Neural progenitor cell (in vitro differentiated cells): ENCODE measurements around the gene GPR137B. TPM values are rescaled to one million over a fixed set of nuclear protein-coding genes. Genes with fewer than 3 reads are reported as not detected.

Experiments used
- DNase-seq: peaks from one replicate; pipeline ENCODE4 v3.0.0-alpha.2; 2016; ENCODE audit warnings: low spot score
- H2AFZ ChIP-seq: fragments of 200-600 bp; sonication (generic); replicated peaks from 2 replicates; pipeline ENCODE4 v1.6.1; 2016; ENCODE audit warnings: antibody characterized with exemption
- H3F3A ChIP-seq: fragments of 200-600 bp; sonication (generic); 2 replicates; pipeline ENCODE4 v1.6.1; 2016; ENCODE audit warnings: antibody characterized with exemption, low read depth
- H3K27ac ChIP-seq: fragments of 200-600 bp; sonication (generic); 2 replicates; pipeline ENCODE4 v1.5.1; 2016; ENCODE audit warnings: mild to moderate bottlenecking
- H3K27me3 ChIP-seq: fragments of 200-600 bp; sonication (generic); 2 replicates; pipeline ENCODE4 v1.6.1; 2016; ENCODE audit warnings: mild to moderate bottlenecking, moderate library complexity
- H3K36me3 ChIP-seq: fragments of 200-600 bp; sonication (generic); 2 replicates; pipeline ENCODE4 v1.5.1; 2016
- H3K4me1 ChIP-seq: fragments of 200-600 bp; sonication (generic); 2 replicates; pipeline ENCODE4 v1.6.1; 2016; ENCODE audit warnings: mixed run types
- H3K4me2 ChIP-seq: fragments of 200-600 bp; sonication (generic); 2 replicates; pipeline ENCODE4 v1.6.1; 2016
- H3K4me3 ChIP-seq: fragments of 200-600 bp; sonication (generic); 2 replicates; pipeline ENCODE4 v1.5.1; 2016
- H3K79me2 ChIP-seq: fragments of 200-600 bp; sonication (generic); 2 replicates; pipeline ENCODE4 v1.6.1; 2016; ENCODE audit warnings: low read depth
- H3K9ac ChIP-seq: fragments of 200-600 bp; sonication (generic); 2 replicates; pipeline ENCODE4 v1.6.1; 2016
- H3K9me3 ChIP-seq: fragments of 200-600 bp; sonication (generic); 2 replicates; pipeline ENCODE4 v1.5.1; 2016; ENCODE audit warnings: low read depth
- H4K20me1 ChIP-seq: fragments of 200-600 bp; sonication (generic); 2 replicates; pipeline ENCODE4 v1.6.1; 2016; ENCODE audit warnings: low read depth
- H3K27ac Mint-ChIP-seq: 3 replicates; pipeline ENCODE4 v1.8.0; 2021; ENCODE audit warnings: mixed read lengths
- H3K27me3 Mint-ChIP-seq: 2 replicates; pipeline ENCODE4 v1.8.0; 2022; ENCODE audit warnings: low read depth, mild to moderate bottlenecking, inconsistent platforms, moderate library complexity, mixed read lengths; ENCODE audit not compliant: insufficient read depth
- H3K36me3 Mint-ChIP-seq: 3 replicates; pipeline ENCODE4 v1.8.0; 2021; ENCODE audit warnings: mixed read lengths
- H3K4me1 Mint-ChIP-seq: 3 replicates; pipeline ENCODE4 v1.8.0; 2021; ENCODE audit warnings: mixed read lengths
- H3K4me3 Mint-ChIP-seq: 3 replicates; pipeline ENCODE4 v1.8.0; 2021; ENCODE audit warnings: mild to moderate bottlenecking, moderate library complexity, mixed read lengths
- H3K9me3 Mint-ChIP-seq: 3 replicates; pipeline ENCODE4 v1.8.0; 2020; ENCODE audit warnings: mixed read lengths
- CTCF ChIP-seq: fragments of 200-600 bp; sonication (generic); IDR thresholded peaks from 2 replicates; pipeline ENCODE4 v1.5.1; 2017; ENCODE audit warnings: antibody characterized with exemption, mild to moderate bottlenecking
- EZH2 ChIP-seq: fragments of 200-600 bp; sonication (generic); IDR thresholded peaks from 2 replicates; pipeline ENCODE4 v1.6.1; 2017; ENCODE audit warnings: antibody characterized with exemption, mild to moderate bottlenecking, moderate library complexity
- EZH2phosphoT487 ChIP-seq: fragments of 200-600 bp; sonication (generic); IDR thresholded peaks from 2 replicates; pipeline ENCODE4 v1.6.1; 2017; ENCODE audit warnings: antibody characterized with exemption
- total RNA-seq: library from RNA; depleted of rRNA; stranded (reverse); fragments of >200 nt; gene quantifications from 2 replicates; pipeline ENCODE4 v1.2.3, GENCODE V29; 2015; ENCODE audit warnings: low replicate concordance

Gene GPR137B
- total RNA-seq, 1 donor from 2014 or later: 4.3 TPM

DNA sequence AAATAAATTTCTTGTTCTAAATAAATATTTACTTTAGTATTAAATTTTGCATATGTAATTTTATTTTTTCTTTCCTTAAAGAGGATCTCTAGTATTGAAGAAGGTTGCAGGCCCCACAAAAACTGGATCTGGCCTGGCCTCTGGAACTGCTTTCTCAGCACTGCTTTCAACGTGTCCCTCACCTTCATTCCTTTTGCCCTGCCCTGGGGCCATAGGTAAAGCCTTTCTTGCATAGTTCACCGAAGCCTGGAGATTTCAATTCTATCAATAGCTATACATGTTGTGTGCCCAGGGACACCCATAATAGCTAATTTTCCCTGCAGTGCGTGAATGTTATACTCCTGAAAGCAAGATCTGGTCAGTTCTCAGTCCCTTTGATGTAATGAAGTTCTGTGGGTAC lies 12.0 kb upstream of the GPR137B start:
- Mint-ChIP-seq H3K4me3 (no peak overlapping the region), H3K27ac (no peak overlapping the region), H3K4me1 (peaks cover 14% of the 10 kb centered on the region), H3K27me3 (peaks cover 5% of the 10 kb centered on the region), H3K9me3 (peaks cover 4% of the 10 kb centered on the region), H3K36me3 (no peaks in the 10 kb centered on the region)
- Histone ChIP-seq H3K36me3 (no peaks in the 10 kb centered on the region), H3K4me3 (no peak overlapping the region), H3K27ac (no peak overlapping the region), H3F3A (no peaks in the 10 kb centered on the region), H3K9ac (no peak overlapping the region), H2AFZ (no peak overlapping the region), H3K4me2 (no peak overlapping the region), H4K20me1 (no peaks in the 10 kb centered on the region), H3K9me3 (no peaks in the 10 kb centered on the region), H3K4me1 (peaks cover 8% of the 10 kb centered on the region), H3K79me2 (no peaks in the 10 kb centered on the region), H3K27me3 (no peaks in the 10 kb centered on the region)
- DNase-seq: no peak
- TF ChIP-seq EZH2phosphoT487 (no peak), CTCF (no peak), EZH2 (no peak)

- TF ChIP-seq CTCF (no peak), EZH2phosphoT487 (no peak), EZH2 (no peak)
- Mint-ChIP-seq H3K36me3 (no peaks in the 10 kb centered on the region), H3K27me3 (peaks cover 5% of the 10 kb centered on the region), H3K9me3 (peaks cover 4% of the 10 kb centered on the region), H3K4me1 (peaks cover 14% of the 10 kb centered on the region), H3K4me3 (no peak overlapping the region), H3K27ac (no peak overlapping the region)
- no peak for DNase-seq
- H3K27ac ChIP-seq: no peak overlapping the region
- H3K9me3 ChIP-seq: no peaks in the 10 kb centered on the region
- H4K20me1 ChIP-seq: no peaks in the 10 kb centered on the region
- H3K4me2 ChIP-seq: no peak overlapping the region
- no peak overlapping the region for H3K4me3 ChIP-seq
- no peaks in the 10 kb centered on the region for H3K79me2 ChIP-seq
- no peaks in the 10 kb centered on the region for H3F3A ChIP-seq
- H3K9ac ChIP-seq: no peak overlapping the region
- no peaks in the 10 kb centered on the region for H3K36me3 ChIP-seq
- H3K4me1 ChIP-seq: peaks cover 8% of the 10 kb centered on the region
- no peaks in the 10 kb centered on the region for H3K27me3 ChIP-seq
- no peak overlapping the region for H2AFZ ChIP-seq
These were observed 10.4 kb upstream of the GPR137B start for GRCh38 chr1:236131916-236132315.

DNA sequence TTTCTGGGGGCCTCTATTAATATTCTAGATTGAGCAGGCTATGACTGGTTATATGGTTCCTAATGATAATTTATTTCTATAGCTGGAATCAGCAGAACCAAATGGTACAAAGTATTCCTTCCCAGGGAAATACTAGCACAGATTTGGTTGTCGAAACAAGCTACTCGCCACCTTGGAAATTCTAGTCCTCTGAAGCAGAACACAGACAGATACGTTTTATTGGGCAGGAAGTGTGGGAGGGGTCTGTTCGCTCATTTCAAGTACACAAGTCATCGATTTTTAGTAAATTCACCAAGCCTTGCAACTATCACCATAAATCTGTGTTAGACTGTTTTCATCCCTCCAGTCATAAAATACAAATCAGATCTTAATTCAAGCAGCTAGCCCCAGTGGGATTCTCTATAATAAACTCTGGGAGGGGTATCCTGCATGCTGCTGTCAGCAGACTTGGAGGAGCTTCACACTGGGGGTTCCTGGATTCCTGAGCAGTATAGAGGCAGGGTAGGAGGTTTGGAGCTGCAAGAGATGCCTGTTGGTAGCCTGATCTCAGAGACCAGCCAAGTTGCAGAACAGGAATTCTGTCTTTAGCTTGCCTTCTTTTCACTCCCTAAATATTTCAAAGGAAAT lies 9.8 kb upstream of the GPR137B start:
- no peak overlapping the region for H3K27ac ChIP-seq
- H3K79me2 ChIP-seq: no peaks in the 10 kb centered on the region
- Mint-ChIP-seq H3K4me1 (peaks cover 13% of the 10 kb centered on the region), H3K27ac (no peak overlapping the region), H3K27me3 (peaks cover 8% of the 10 kb centered on the region), H3K36me3 (no peaks in the 10 kb centered on the region), H3K9me3 (peaks cover 4% of the 10 kb centered on the region), H3K4me3 (no peak overlapping the region)
- no peaks in the 10 kb centered on the region for H3K9me3 ChIP-seq
- H3K4me1 ChIP-seq: peaks cover 8% of the 10 kb centered on the region
- no peak overlapping the region for H3K4me3 ChIP-seq
- H3K4me2 ChIP-seq: no peak overlapping the region
- no peak overlapping the region for H2AFZ ChIP-seq
- DNase-seq: no peak
- H3K9ac ChIP-seq: no peak overlapping the region
- H4K20me1 ChIP-seq: no peaks in the 10 kb centered on the region
- H3F3A ChIP-seq: no peaks in the 10 kb centered on the region
- no peaks in the 10 kb centered on the region for H3K36me3 ChIP-seq
- H3K27me3 ChIP-seq: peaks cover 5% of the 10 kb centered on the region
- no peak for TF ChIP-seq EZH2
- no peak for TF ChIP-seq EZH2phosphoT487

- Histone ChIP-seq H3K9ac (no peak overlapping the region), H3K27ac (no peak overlapping the region), H3K27me3 (peaks cover 13% of the 10 kb centered on the region), H3K4me2 (no peak overlapping the region), H3F3A (no peaks in the 10 kb centered on the region), H2AFZ (no peak overlapping the region), H3K9me3 (no peaks in the 10 kb centered on the region), H3K4me1 (peaks cover 8% of the 10 kb centered on the region), H4K20me1 (no peaks in the 10 kb centered on the region), H3K36me3 (no peaks in the 10 kb centered on the region), H3K4me3 (no peak overlapping the region), H3K79me2 (no peaks in the 10 kb centered on the region)
- Mint-ChIP-seq H3K9me3 (peaks cover 4% of the 10 kb centered on the region), H3K36me3 (no peaks in the 10 kb centered on the region), H3K4me3 (no peak overlapping the region), H3K4me1 (peaks cover 12% of the 10 kb centered on the region), H3K27ac (no peak overlapping the region), H3K27me3 (peaks cover 13% of the 10 kb centered on the region)
- no peak for DNase-seq
- no peak for TF ChIP-seq EZH2phosphoT487
- TF ChIP-seq CTCF: no peak
- no peak for TF ChIP-seq EZH2
These were observed 9.0 kb upstream of the GPR137B start for GRCh38 chr1:236133339-236133738.
